Measurements from ENCODE around the gene BLOC1S3.

The BLOC1S3 gene

GRCh38 chr19:45162608-45163143 is 15.9 kb upstream of the BLOC1S3 start:
- DNase-seq (ENCODE audit: low spot score in 2 of 2): no peak
- H3K27me3 Mint-ChIP-seq: peaks cover 22% of the 10 kb centered on the region
- no peaks in the 10 kb centered on the region for H3K9me3 Mint-ChIP-seq
- H3K4me3 Mint-ChIP-seq: no peak overlapping the region
- ATAC-seq (ENCODE audit: low read depth): no peak
- H3K4me1 Mint-ChIP-seq: peaks cover 21% of the 10 kb centered on the region
- no peak overlapping the region for H3K27ac Mint-ChIP-seq
- no peaks in the 10 kb centered on the region for H3K36me3 Mint-ChIP-seq

- no peak overlapping the region for H3K4me3 Mint-ChIP-seq
- no peaks in the 10 kb centered on the region for H3K36me3 Mint-ChIP-seq
- ATAC-seq (ENCODE audit: low read depth) (no peak), DNase-seq (ENCODE audit: low spot score in 2 of 2) (no peak)
- H3K27ac Mint-ChIP-seq: no peak overlapping the region
- peaks cover 20% of the 10 kb centered on the region for H3K4me1 Mint-ChIP-seq
- peaks cover 18% of the 10 kb centered on the region for H3K27me3 Mint-ChIP-seq
- H3K9me3 Mint-ChIP-seq: no peaks in the 10 kb centered on the region
Measured at GRCh38 chr19:45163156-45163555, 15.4 kb upstream of the BLOC1S3 start.

- Mint-ChIP-seq H3K36me3 (no peaks in the 10 kb centered on the region), H3K27ac (peak overlapping the region; percentile 86), H3K4me1 (peaks cover 16% of the 10 kb centered on the region), H3K4me3 (peak overlapping the region; percentile 54), H3K27me3 (peaks cover 15% of the 10 kb centered on the region), H3K9me3 (no peaks in the 10 kb centered on the region)
- ATAC-seq (ENCODE audit: low read depth) (peak; percentile 4), DNase-seq (ENCODE audit: low spot score in 2 of 2) (no peak)
Measured at GRCh38 chr19:45163751-45164460, 14.7 kb upstream of the BLOC1S3 start.

- no peak overlapping the region for H3K27ac Mint-ChIP-seq
Measured at GRCh38 chr19:45164577-45165335, 13.8 kb upstream of the BLOC1S3 start.

GRCh38 chr19:45166723-45167252 is 11.8 kb upstream of the BLOC1S3 start:
- no peak overlapping the region for H3K4me3 Mint-ChIP-seq
- DNase-seq (ENCODE audit: low spot score in 2 of 2) (no peak), ATAC-seq (ENCODE audit: low read depth) (no peak)
- no peaks in the 10 kb centered on the region for H3K27me3 Mint-ChIP-seq
- H3K9me3 Mint-ChIP-seq: no peaks in the 10 kb centered on the region
- H3K36me3 Mint-ChIP-seq: no peaks in the 10 kb centered on the region
- H3K4me1 Mint-ChIP-seq: peaks cover 19% of the 10 kb centered on the region
- H3K27ac Mint-ChIP-seq: no peak overlapping the region

More at GRCh38 chr19:45164577-45165335, 13.8 kb upstream of the BLOC1S3 start:
- peak; percentile 26 to 46 for DNase-seq (ENCODE audit: low spot score in 2 of 2)
- H3K4me1 Mint-ChIP-seq: peaks cover 16% of the 10 kb centered on the region
- H3K36me3 Mint-ChIP-seq: no peaks in the 10 kb centered on the region
- no peaks in the 10 kb centered on the region for H3K9me3 Mint-ChIP-seq
- H3K4me3 Mint-ChIP-seq: no peak overlapping the region
- H3K27me3 Mint-ChIP-seq: peaks cover 11% of the 10 kb centered on the region
- peak; percentile 89 for ATAC-seq (ENCODE audit: low read depth)

GRCh38 chr19:45168767-45169351 is 9.7 kb upstream of the BLOC1S3 start:
- ATAC-seq (ENCODE audit: low read depth): no peak
- Mint-ChIP-seq H3K36me3 (no peaks in the 10 kb centered on the region), H3K4me1 (peaks cover 20% of the 10 kb centered on the region), H3K4me3 (no peak overlapping the region), H3K27me3 (no peaks in the 10 kb centered on the region), H3K9me3 (no peaks in the 10 kb centered on the region), H3K27ac (no peak overlapping the region)
- no peak for DNase-seq (ENCODE audit: low spot score in 2 of 2)

GRCh38 chr19:45169602-45170001 is 9.0 kb upstream of the BLOC1S3 start:
- Mint-ChIP-seq H3K4me1 (peaks cover 15% of the 10 kb centered on the region), H3K4me3 (no peak overlapping the region)
- ATAC-seq (ENCODE audit: low read depth): no peak

GRCh38 chr19:45170146-45171106 is 8.2 kb upstream of the BLOC1S3 start:
- Mint-ChIP-seq H3K36me3 (peaks cover 1% of the 10 kb centered on the region), H3K4me3 (no peak overlapping the region), H3K9me3 (no peaks in the 10 kb centered on the region), H3K27ac (no peak overlapping the region), H3K4me1 (peaks cover 14% of the 10 kb centered on the region), H3K27me3 (no peaks in the 10 kb centered on the region)
- no peak for ATAC-seq (ENCODE audit: low read depth)
- no peak for DNase-seq (ENCODE audit: low spot score in 2 of 2)

More at GRCh38 chr19:45169602-45170001, 9.0 kb upstream of the BLOC1S3 start:
- Mint-ChIP-seq H3K27ac (no peak overlapping the region), H3K36me3 (no peaks in the 10 kb centered on the region), H3K27me3 (no peaks in the 10 kb centered on the region), H3K9me3 (no peaks in the 10 kb centered on the region)
- no peak for DNase-seq (ENCODE audit: low spot score in 2 of 2)

GRCh38 chr19:45171211-45171623 is 7.4 kb upstream of the BLOC1S3 start:
- Mint-ChIP-seq H3K27me3 (no peaks in the 10 kb centered on the region), H3K36me3 (peaks cover 2% of the 10 kb centered on the region), H3K4me1 (peaks cover 14% of the 10 kb centered on the region), H3K4me3 (no peak overlapping the region), H3K9me3 (no peaks in the 10 kb centered on the region), H3K27ac (no peak overlapping the region)
- ATAC-seq (ENCODE audit: low read depth) (no peak), DNase-seq (ENCODE audit: low spot score in 2 of 2) (no peak)

- H3K36me3 Mint-ChIP-seq: peaks cover 2% of the 10 kb centered on the region
- no peaks in the 10 kb centered on the region for H3K27me3 Mint-ChIP-seq
- no peaks in the 10 kb centered on the region for H3K9me3 Mint-ChIP-seq
- no peak overlapping the region for H3K4me3 Mint-ChIP-seq
- H3K27ac Mint-ChIP-seq: no peak overlapping the region
- DNase-seq (ENCODE audit: low spot score in 2 of 2) (no peak), ATAC-seq (ENCODE audit: low read depth) (peak; percentile 29)
- H3K4me1 Mint-ChIP-seq: peaks cover 14% of the 10 kb centered on the region
Measured at GRCh38 chr19:45172173-45172572, 6.4 kb upstream of the BLOC1S3 start.

GRCh38 chr19:45172611-45173208 is 5.9 kb upstream of the BLOC1S3 start:
- DNase-seq (ENCODE audit: low spot score in 2 of 2): no peak
- no peak overlapping the region for H3K27ac Mint-ChIP-seq
- H3K36me3 Mint-ChIP-seq: peaks cover 2% of the 10 kb centered on the region
- no peaks in the 10 kb centered on the region for H3K9me3 Mint-ChIP-seq
- no peak for ATAC-seq (ENCODE audit: low read depth)
- peaks cover 14% of the 10 kb centered on the region for H3K4me1 Mint-ChIP-seq
- H3K4me3 Mint-ChIP-seq: no peak overlapping the region
- no peaks in the 10 kb centered on the region for H3K27me3 Mint-ChIP-seq

GRCh38 chr19:45173816-45174215 is 4.8 kb upstream of the BLOC1S3 start:
- no peak for ATAC-seq (ENCODE audit: low read depth)
- Mint-ChIP-seq H3K4me1 (peaks cover 14% of the 10 kb centered on the region), H3K36me3 (peaks cover 2% of the 10 kb centered on the region), H3K27ac (no peak overlapping the region), H3K9me3 (no peaks in the 10 kb centered on the region), H3K27me3 (no peaks in the 10 kb centered on the region), H3K4me3 (no peak overlapping the region)
- DNase-seq (ENCODE audit: low spot score in 2 of 2): no peak

Data from memory B cell (primary cell).